Activated CD8-positive, alpha-beta T cell treated with anti-CD3 and anti-CD28 coated beads, Interleukin-2, amount 10 ng/mL, durations not matched to agents 7 days and 5 days (primary cell): ENCODE measurements around the gene NF1. TPM values are rescaled to one million over a fixed set of nuclear protein-coding genes. Genes with fewer than 3 reads are reported as not detected.
"Not testable (repeated sequence)": the region's sequence is repeated elsewhere in the genome, so short reads cannot be mapped to it uniquely, and the experiment has no call there.

Experiments used
- ATAC-seq: fragments of 150-1000 bp; cut with Tn5 transposase; one replicate; pipeline ENCODE4 v1.10.0; 2021; ENCODE audit warnings: moderate library complexity
- CTCF ChIA-PET: fragments of 350-600 bp; sonication (Branson Sonifier 250); formaldehyde crosslinking; loops from one replicate; lab custom pipeline; 2021; ENCODE audit warnings: antibody characterized with exemption; lab: Charles Lee
- POLR2A ChIA-PET: fragments of 350-600 bp; sonication (Branson Sonifier 250); formaldehyde crosslinking; loops from one replicate; lab custom pipeline; 2021; ENCODE audit warnings: antibody characterized with exemption; lab: Charles Lee
- DNase-seq: peaks from one replicate; pipeline ENCODE4 v3.0.0-alpha.2; 2020
- H3K27ac Mint-ChIP-seq: one replicate; pipeline ENCODE4 v1.8.0; 2021; ENCODE audit warnings: mild to moderate bottlenecking, mixed read lengths
- H3K27me3 Mint-ChIP-seq: one replicate; pipeline ENCODE4 v1.8.0; 2021; ENCODE audit warnings: low read depth, mixed read lengths
- H3K36me3 Mint-ChIP-seq: one replicate; pipeline ENCODE4 v1.8.0; 2021; ENCODE audit warnings: low read depth, mixed read lengths
- H3K4me1 Mint-ChIP-seq: one replicate; pipeline ENCODE4 v1.8.0; 2021; ENCODE audit warnings: low read depth, mixed read lengths
- H3K4me3 Mint-ChIP-seq: one replicate; pipeline ENCODE4 v1.8.0; 2021; ENCODE audit warnings: mild to moderate bottlenecking, mixed read lengths
- H3K9me3 Mint-ChIP-seq: one replicate; pipeline ENCODE4 v1.8.0; 2022; ENCODE audit warnings: mixed read lengths; ENCODE audit not compliant: insufficient read depth
- total RNA-seq, 2 experiments: library from RNA; stranded (reverse); gene quantifications; one replicate each; pipeline ENCODE4 v1.2.3, GENCODE V29; 2021

Gene NF1
- total RNA-seq, 2 experiments from 2014 or later, result 16.7 to 17.4 TPM

GRCh38 chr17:31134576-31134975, 39.8 kb downstream of the NF1 start:
- POLR2A ChIA-PET, result no interaction called here
- H3K27me3 Mint-ChIP-seq, result no peaks in the 10 kb centered on the region

GRCh38 chr17:31136319-31136718, 41.5 kb downstream of the NF1 start:
- CTCF ChIA-PET, result no interaction called here
- ATAC-seq (no peak), DNase-seq (no peak)
- H3K27me3 Mint-ChIP-seq, result no peaks in the 10 kb centered on the region
- no peaks in the 10 kb centered on the region for H3K9me3 Mint-ChIP-seq
- no peaks in the 10 kb centered on the region for H3K4me1 Mint-ChIP-seq
- no peak overlapping the region for H3K27ac Mint-ChIP-seq
- POLR2A ChIA-PET, result no interaction called here
- H3K4me3 Mint-ChIP-seq, result no peak overlapping the region
- H3K36me3 Mint-ChIP-seq, result peaks cover 3% of the 10 kb centered on the region

More at GRCh38 chr17:31134576-31134975, 39.8 kb downstream of the NF1 start:
- H3K36me3 Mint-ChIP-seq, result peaks cover 3% of the 10 kb centered on the region
- CTCF ChIA-PET, result interaction anchor here (0.8 kb wide), 1 partner anchor 9 kb away, joined by 3 read pairs; no protein-coding TSS in a partner anchor
- no peak overlapping the region for H3K27ac Mint-ChIP-seq
- DNase-seq (no peak), ATAC-seq (no peak)
- no peaks in the 10 kb centered on the region for H3K4me1 Mint-ChIP-seq
- H3K4me3 Mint-ChIP-seq, result no peak overlapping the region
- H3K9me3 Mint-ChIP-seq, result no peaks in the 10 kb centered on the region

GRCh38 chr17:31140111-31140510, 45.3 kb downstream of the NF1 start:
- Mint-ChIP-seq H3K4me1 (no peaks in the 10 kb centered on the region), H3K4me3 (no peak overlapping the region), H3K9me3 (no peaks in the 10 kb centered on the region), H3K27me3 (no peaks in the 10 kb centered on the region), H3K36me3 (peaks cover 3% of the 10 kb centered on the region), H3K27ac (no peak overlapping the region)
- POLR2A ChIA-PET, result no interaction called here
- CTCF ChIA-PET, result no interaction called here
- DNase-seq (no peak), ATAC-seq (no peak)

- no peaks in the 10 kb centered on the region for H3K27me3 Mint-ChIP-seq
- no peaks in the 10 kb centered on the region for H3K36me3 Mint-ChIP-seq
- ChIA-PET CTCF (no interaction called here), POLR2A (no interaction called here)
- DNase-seq (no peak), ATAC-seq (no peak)
- H3K4me3 Mint-ChIP-seq, result no peak overlapping the region
- peaks cover 3% of the 10 kb centered on the region for H3K4me1 Mint-ChIP-seq
- no peak overlapping the region for H3K27ac Mint-ChIP-seq
- no peaks in the 10 kb centered on the region for H3K9me3 Mint-ChIP-seq
Observed at GRCh38 chr17:31144428-31144827, 49.7 kb downstream of the NF1 start.

GRCh38 chr17:31144836-31145235, 50.1 kb downstream of the NF1 start:
- no peaks in the 10 kb centered on the region for H3K36me3 Mint-ChIP-seq
- no peak overlapping the region for H3K4me3 Mint-ChIP-seq
- H3K9me3 Mint-ChIP-seq, result no peaks in the 10 kb centered on the region
- H3K4me1 Mint-ChIP-seq, result peaks cover 3% of the 10 kb centered on the region
- H3K27me3 Mint-ChIP-seq, result no peaks in the 10 kb centered on the region
- no peak overlapping the region for H3K27ac Mint-ChIP-seq
- ATAC-seq (no peak), DNase-seq (no peak)
- CTCF ChIA-PET, result no interaction called here
- POLR2A ChIA-PET, result no interaction called here

- H3K36me3 Mint-ChIP-seq, result peaks cover 1% of the 10 kb centered on the region
- peaks cover 6% of the 10 kb centered on the region for H3K9me3 Mint-ChIP-seq
- no peak overlapping the region for H3K4me3 Mint-ChIP-seq
- no peak for ATAC-seq
- no peaks in the 10 kb centered on the region for H3K27me3 Mint-ChIP-seq
- H3K27ac Mint-ChIP-seq, result no peak overlapping the region
- CTCF ChIA-PET, result no interaction called here
- POLR2A ChIA-PET, result interaction anchor here (0.8 kb wide), 1 partner anchor 177 kb away, joined by 3 read pairs; the partner anchor contains the start of gene RNF135
- DNase-seq, result no peak
- H3K4me1 Mint-ChIP-seq, result peaks cover 3% of the 10 kb centered on the region
Observed at GRCh38 chr17:31147507-31148202, 52.9 kb downstream of the NF1 start.

GRCh38 chr17:31148205-31148604, 53.4 kb downstream of the NF1 start:
- ChIA-PET POLR2A (no interaction called here), CTCF (no interaction called here)
- ATAC-seq (no peak), DNase-seq (no peak)
- H3K4me3 Mint-ChIP-seq, result no peak overlapping the region
- peaks cover 6% of the 10 kb centered on the region for H3K9me3 Mint-ChIP-seq
- no peaks in the 10 kb centered on the region for H3K27me3 Mint-ChIP-seq
- H3K36me3 Mint-ChIP-seq, result peaks cover 3% of the 10 kb centered on the region
- H3K27ac Mint-ChIP-seq, result no peak overlapping the region
- H3K4me1 Mint-ChIP-seq, result peaks cover 3% of the 10 kb centered on the region

GRCh38 chr17:31152271-31152670, 57.5 kb downstream of the NF1 start:
- no peaks in the 10 kb centered on the region for H3K4me1 Mint-ChIP-seq
- DNase-seq (no peak), ATAC-seq (no peak)
- H3K4me3 Mint-ChIP-seq, result no peak overlapping the region
- no peak overlapping the region for H3K27ac Mint-ChIP-seq
- no peaks in the 10 kb centered on the region for H3K27me3 Mint-ChIP-seq
- peaks cover 6% of the 10 kb centered on the region for H3K9me3 Mint-ChIP-seq
- H3K36me3 Mint-ChIP-seq, result peaks cover 3% of the 10 kb centered on the region
- ChIA-PET CTCF (no interaction called here), POLR2A (no interaction called here)

- H3K36me3 Mint-ChIP-seq, result peaks cover 5% of the 10 kb centered on the region
- no peak for ATAC-seq
- peaks cover 6% of the 10 kb centered on the region for H3K9me3 Mint-ChIP-seq
- no peak overlapping the region for H3K4me3 Mint-ChIP-seq
- no peak overlapping the region for H3K27ac Mint-ChIP-seq
- ChIA-PET CTCF (no interaction called here), POLR2A (no interaction called here)
- no peaks in the 10 kb centered on the region for H3K27me3 Mint-ChIP-seq
- DNase-seq, result no peak
- peaks cover 13% of the 10 kb centered on the region for H3K4me1 Mint-ChIP-seq
Observed at GRCh38 chr17:31155208-31155810, 60.5 kb downstream of the NF1 start.

- POLR2A ChIA-PET, result interaction anchor here (0.7 kb wide), 1 partner anchor 30 kb away, joined by 3 read pairs; no protein-coding TSS in a partner anchor
- CTCF ChIA-PET, result interaction anchor here (0.6 to 0.9 kb wide), 3 partner anchors 88 to 1298 kb away, joined by 3 read pairs; no protein-coding TSS in a partner anchor
Observed at GRCh38 chr17:31156326-31156725, 61.5 kb downstream of the NF1 start.

GRCh38 chr17:31156864-31157263, 62.1 kb downstream of the NF1 start:
- peaks cover 13% of the 10 kb centered on the region for H3K4me1 Mint-ChIP-seq
- ATAC-seq, DNase-seq, H3K27ac Mint-ChIP-seq, H3K4me3 Mint-ChIP-seq, H3K36me3 Mint-ChIP-seq, H3K9me3 Mint-ChIP-seq, H3K27me3 Mint-ChIP-seq, CTCF ChIA-PET: not testable (repeated sequence)
- POLR2A ChIA-PET, result interaction anchor here (0.7 kb wide), 1 partner anchor 31 kb away, joined by 3 read pairs; no protein-coding TSS in a partner anchor

More at GRCh38 chr17:31156326-31156725, 61.5 kb downstream of the NF1 start:
- DNase-seq, result no peak
- Mint-ChIP-seq H3K27ac (no peak overlapping the region), H3K9me3 (peaks cover 6% of the 10 kb centered on the region), H3K27me3 (no peaks in the 10 kb centered on the region), H3K4me1 (peaks cover 13% of the 10 kb centered on the region), H3K4me3 (no peak overlapping the region), H3K36me3 (peaks cover 5% of the 10 kb centered on the region)
- ATAC-seq, result no peak

GRCh38 chr17:31158746-31159377, 64.1 kb downstream of the NF1 start:
- CTCF ChIA-PET, result interaction anchor here (1.2 to 1.3 kb wide), 2 partner anchors 19 to 57 kb away, joined by 3 read pairs; no protein-coding TSS in a partner anchor
- no peaks in the 10 kb centered on the region for H3K27me3 Mint-ChIP-seq

More at GRCh38 chr17:31158746-31159377, 64.1 kb downstream of the NF1 start:
- DNase-seq (no peak), ATAC-seq (peak; percentile 64)
- peak overlapping the region; percentile 72 for H3K4me3 Mint-ChIP-seq
- H3K4me1 Mint-ChIP-seq, result peaks cover 13% of the 10 kb centered on the region
- no peaks in the 10 kb centered on the region for H3K9me3 Mint-ChIP-seq
- H3K36me3 Mint-ChIP-seq, result peaks cover 2% of the 10 kb centered on the region
- POLR2A ChIA-PET, result no interaction called here
- H3K27ac Mint-ChIP-seq, result peak overlapping the region; percentile 78
